Bronchial epithelial cell (primary cell): ENCODE measurements around the gene MED26. TPM values are rescaled to one million over a fixed set of nuclear protein-coding genes. Genes with fewer than 3 reads are reported as not detected.

Experiments
- DNase-seq: peaks from one replicate; pipeline ENCODE4 v3.0.0-alpha.2; 2010; ENCODE audit warnings: low read depth
- FAIRE-seq: peaks from 2 replicates; lab custom pipeline; 2011; peaks lifted over from hg19 to GRCh38; lab: Jason Lieb, UNC
- H3K27me3 ChIP-seq: 2 replicates; pipeline ENCODE4 v1.5.1; 2011; ENCODE audit warnings: low read length; ENCODE audit not compliant: control insufficient read depth, insufficient read depth
- H3K36me3 ChIP-seq: 2 replicates; pipeline ENCODE4 v1.5.1; 2011; ENCODE audit warnings: low read length; ENCODE audit not compliant: control insufficient read depth, insufficient read depth
- H3K4me3 ChIP-seq: 2 replicates; pipeline ENCODE4 v1.5.1; 2011; ENCODE audit warnings: mild to moderate bottlenecking, low read depth, low read length, control low read depth
- CTCF ChIP-seq: IDR thresholded peaks from 2 replicates; pipeline ENCODE4 v1.5.1; 2011; ENCODE audit warnings: mild to moderate bottlenecking, moderate library complexity, low read length, control low read depth, inconsistent platforms; ENCODE audit not compliant: insufficient read depth, severe bottlenecking
- total RNA-seq: library from RNA; depleted of rRNA; stranded (reverse); fragments of >200 nt; gene quantifications from 2 replicates; pipeline ENCODE4 v1.2.1, GENCODE V29; 2014

MED26 gene
- total RNA-seq, 1 donor from 2014 or later: 2.9 TPM

- DNase-seq (no peak), FAIRE-seq (no peak)
- H3K27me3 ChIP-seq: no peaks in the 10 kb centered on the region
These were observed 644 bp downstream of the MED26 start for GRCh38 chr19:16627193-16627927.

GRCh38 chr19:16626796-16627192, 1.2 kb downstream of the MED26 start:
- DNase-seq: no peak

More at GRCh38 chr19:16627193-16627927, 644 bp downstream of the MED26 start:
- Histone ChIP-seq H3K36me3 (peaks cover 2% of the 10 kb centered on the region), H3K4me3 (peak overlapping the region; percentile 76)
- no peak for TF ChIP-seq CTCF

GRCh38 chr19:16625163-16625958, 2.6 kb downstream of the MED26 start:
- DNase-seq (peak; percentile 55), FAIRE-seq (no peak)
- Histone ChIP-seq H3K27me3 (no peaks in the 10 kb centered on the region), H3K36me3 (peaks cover 2% of the 10 kb centered on the region), H3K4me3 (no peak overlapping the region)
- no peak for TF ChIP-seq CTCF

More at GRCh38 chr19:16626796-16627192, 1.2 kb downstream of the MED26 start:
- Histone ChIP-seq H3K4me3 (peak overlapping the region; percentile 76), H3K27me3 (no peaks in the 10 kb centered on the region), H3K36me3 (peaks cover 2% of the 10 kb centered on the region)
- no peak for TF ChIP-seq CTCF
- no peak for FAIRE-seq

- Histone ChIP-seq H3K4me3 (no peak overlapping the region), H3K36me3 (peaks cover 2% of the 10 kb centered on the region), H3K27me3 (no peaks in the 10 kb centered on the region)
- DNase-seq (no peak), FAIRE-seq (no peak)
- TF ChIP-seq CTCF: no peak
These were observed 3.8 kb downstream of the MED26 start for GRCh38 chr19:16624236-16624635.

GRCh38 chr19:16623576-16623975, 4.4 kb downstream of the MED26 start:
- Histone ChIP-seq H3K36me3 (peaks cover 2% of the 10 kb centered on the region), H3K27me3 (no peaks in the 10 kb centered on the region), H3K4me3 (no peak overlapping the region)
- DNase-seq (no peak), FAIRE-seq (no peak)
- no peak for TF ChIP-seq CTCF
